Measurements from ENCODE around the gene MFSD11.
A peak's percentile ranks its signal among the peaks of the same experiment; 100 is the strongest.

- TF ChIP-seq CTCF (conservative IDR thresholded peaks at IDR 0.05; ENCODE audit: low read depth, low read length): peak; percentile 32; the same call in 1 of the 2 replicates
- TF ChIP-seq EZH2phosphoT487 (IDR thresholded peaks at IDR 0.05; ENCODE audit: borderline replicate concordance, low read length): no peak
- TF ChIP-seq EZH2 (IDR thresholded peaks at IDR 0.05; ENCODE audit: low read length, unreplicated experiment): no peak
These were observed 43.4 kb downstream of the MFSD11 start for GRCh38 chr17:76781056-76781982.
